ENCODE measurements around the gene ARHGDIB. TPM values are rescaled to one million over a fixed set of nuclear protein-coding genes. Genes with fewer than 3 reads are reported as not detected.
A peak's percentile ranks its signal among the peaks of the same experiment; 100 is the strongest.

The ARHGDIB gene
- total RNA-seq, 1 experiment from 2014 or later, result 11.1 TPM

DNA sequence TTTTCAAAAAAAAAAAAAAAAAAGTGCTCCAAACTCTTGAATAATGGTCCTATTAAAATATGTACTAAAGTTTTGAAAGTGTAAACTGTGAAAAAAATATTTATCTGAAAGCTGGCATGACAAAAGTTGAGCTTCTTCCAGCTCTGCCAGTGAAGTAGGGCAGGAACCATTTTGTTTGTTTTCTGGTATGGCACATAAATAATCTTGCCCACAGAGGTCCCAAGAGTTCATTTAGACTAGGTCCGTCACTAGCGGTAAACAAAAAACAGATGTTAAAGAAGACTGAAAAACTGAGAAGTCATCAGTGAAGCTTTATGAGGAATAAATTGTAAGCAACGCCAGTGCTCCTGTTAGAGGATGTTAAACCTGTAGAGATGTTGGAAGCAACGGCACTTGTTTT, 30.0 kb downstream of the ARHGDIB start:
- no peak for DNase-seq (ENCODE audit: low spot score)

DNA sequence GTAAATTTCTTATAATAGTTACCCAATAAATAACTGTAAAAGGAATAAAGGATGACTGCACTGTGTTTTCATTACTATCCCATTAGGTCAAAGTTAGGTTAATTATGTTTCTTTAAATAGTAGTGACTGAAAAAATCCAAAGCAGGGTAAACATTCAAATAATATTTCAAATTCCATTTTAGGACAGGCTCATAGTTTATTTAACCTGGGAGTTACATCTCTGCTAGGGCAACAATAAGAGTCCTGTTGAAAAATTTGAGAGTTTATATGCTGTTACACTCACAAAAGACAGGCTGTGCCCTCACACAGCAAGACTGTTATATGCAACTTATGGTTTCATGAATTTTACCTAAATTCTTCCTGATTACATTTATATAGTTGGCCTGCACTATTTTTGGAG, 31.1 kb downstream of the ARHGDIB start:
- no peak for DNase-seq (ENCODE audit: low spot score)

DNA sequence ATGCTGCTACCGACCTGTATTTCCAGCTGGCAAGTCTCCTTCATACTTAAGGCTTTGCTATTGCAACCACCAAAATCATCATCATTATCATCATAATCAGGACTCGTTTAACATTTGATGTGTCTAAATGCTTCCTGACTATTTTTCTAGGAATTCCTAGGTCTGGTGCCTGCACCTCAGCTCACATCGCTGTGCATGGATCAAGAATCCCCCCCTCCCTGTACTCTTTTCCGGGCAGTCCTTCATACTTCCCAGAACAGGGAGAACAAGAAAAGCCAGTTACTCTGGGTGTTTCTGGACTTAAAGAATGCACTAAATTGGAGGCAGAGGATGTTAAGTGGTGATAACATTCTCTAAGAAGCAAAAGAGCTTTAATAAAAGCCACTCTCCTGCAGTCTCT, 32.5 kb downstream of the ARHGDIB start:
- no peak for DNase-seq (ENCODE audit: low spot score)

DNA sequence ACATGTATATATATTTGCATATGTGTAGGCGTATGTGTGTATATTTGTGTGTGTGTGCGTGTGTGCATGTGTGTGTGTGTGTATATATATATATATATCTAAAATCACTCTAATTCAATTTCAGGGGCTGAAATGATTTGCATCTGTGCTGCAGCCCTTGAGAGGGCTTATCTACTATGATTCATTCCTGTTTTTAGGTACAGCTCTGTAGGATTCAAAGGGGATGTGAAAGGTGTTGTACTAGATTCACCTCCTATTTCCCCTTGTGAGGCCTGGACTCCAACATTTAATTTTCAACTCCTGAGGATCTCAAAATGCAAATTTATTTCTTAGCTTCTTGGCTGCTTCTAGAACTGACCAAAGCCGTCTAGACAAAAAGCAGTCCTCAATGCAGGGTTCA, 34.1 kb downstream of the ARHGDIB start:
- no peak for DNase-seq (ENCODE audit: low spot score)

DNA sequence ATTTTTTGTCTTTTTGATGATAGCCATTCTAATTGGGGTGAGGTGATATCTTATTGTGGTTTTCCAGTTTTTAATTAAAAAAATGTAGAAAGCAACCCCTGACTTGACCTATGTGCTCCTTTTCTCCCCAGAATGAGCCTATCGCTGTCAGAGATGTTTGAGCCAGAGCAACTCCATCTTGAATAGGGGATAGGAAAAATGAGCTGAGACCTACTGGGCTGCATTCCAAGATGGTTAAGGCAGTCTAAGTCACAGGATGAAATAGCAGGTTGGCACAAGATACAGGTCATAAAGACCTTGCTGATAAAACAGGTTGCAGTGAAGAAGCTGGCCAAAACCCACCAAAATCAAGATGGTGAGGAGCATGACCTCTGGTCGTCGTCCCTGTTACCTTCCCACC, 36.9 kb downstream of the ARHGDIB start:
- no peak for DNase-seq (ENCODE audit: low spot score)

DNA sequence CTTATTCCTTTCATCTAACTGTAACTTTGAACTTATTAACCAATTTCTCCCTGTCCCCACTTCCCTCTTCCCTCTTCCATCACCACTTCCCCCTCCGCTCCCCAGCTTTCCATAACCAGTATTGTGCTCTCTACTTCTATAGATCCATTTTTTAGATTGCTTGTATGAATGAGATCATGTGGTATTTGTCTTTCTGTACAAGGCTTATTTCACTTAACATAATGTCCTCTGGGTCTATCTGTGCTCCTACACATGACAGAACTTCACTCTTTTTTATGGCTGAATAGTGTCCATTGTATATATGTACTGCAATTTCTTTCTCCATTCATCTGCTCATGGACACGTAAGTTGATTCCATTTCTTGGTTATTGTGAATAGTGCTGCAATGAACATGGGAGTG, 37.5 kb downstream of the ARHGDIB start:
- DNase-seq (ENCODE audit: low spot score), result no peak

DNA sequence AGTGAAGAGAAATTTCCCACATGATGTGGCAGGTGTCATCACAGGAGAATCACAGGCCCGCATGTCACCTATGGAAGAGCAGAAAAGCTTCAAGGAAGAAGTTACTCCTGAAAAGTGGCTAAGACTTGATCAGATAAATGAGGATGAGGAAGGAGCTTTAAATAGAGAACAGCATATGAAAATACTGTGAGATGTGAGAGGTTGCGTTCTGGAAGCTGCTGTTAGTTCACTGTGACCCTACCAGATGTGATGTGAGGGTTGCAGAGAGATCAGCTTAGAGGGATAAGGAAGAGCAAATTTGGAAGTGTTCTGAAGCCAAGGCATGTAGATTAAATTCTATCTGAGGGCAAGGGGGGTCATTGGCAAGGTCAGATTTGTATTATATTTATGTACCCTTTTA, 40.2 kb downstream of the ARHGDIB start:
- no peak for DNase-seq (ENCODE audit: low spot score)

DNA sequence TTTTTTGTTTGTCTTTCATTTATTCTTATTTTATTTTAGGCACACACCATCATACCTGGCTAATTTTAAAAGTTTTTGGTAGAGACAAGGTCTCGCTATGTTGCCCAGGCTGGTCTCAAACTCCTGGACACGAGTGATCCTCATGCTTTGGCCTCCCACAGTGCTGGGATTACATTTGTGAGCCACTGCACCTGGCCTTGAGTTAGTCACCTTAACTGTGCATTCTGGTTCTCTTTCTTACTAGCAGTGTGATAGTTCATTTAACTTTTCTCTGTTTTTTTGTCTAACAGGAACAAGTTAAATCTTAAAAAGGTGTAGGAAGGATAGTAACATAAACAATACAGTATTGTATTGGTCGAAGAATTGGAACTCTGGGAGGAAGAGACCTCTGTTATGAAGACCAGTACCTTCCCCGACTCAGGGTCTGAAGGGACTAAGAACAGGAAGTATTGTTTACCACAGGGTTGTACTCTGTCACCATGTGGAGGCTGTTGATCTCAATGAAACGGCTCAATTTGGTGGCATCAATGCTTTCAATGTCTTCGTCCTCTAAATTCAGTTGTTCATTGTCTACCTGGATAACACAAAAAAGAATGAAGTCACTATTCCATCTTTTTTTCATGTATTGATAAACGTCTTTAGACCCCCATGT, 40.8 kb downstream of the ARHGDIB start:
- DNase-seq (ENCODE audit: low spot score), result no peak

DNA sequence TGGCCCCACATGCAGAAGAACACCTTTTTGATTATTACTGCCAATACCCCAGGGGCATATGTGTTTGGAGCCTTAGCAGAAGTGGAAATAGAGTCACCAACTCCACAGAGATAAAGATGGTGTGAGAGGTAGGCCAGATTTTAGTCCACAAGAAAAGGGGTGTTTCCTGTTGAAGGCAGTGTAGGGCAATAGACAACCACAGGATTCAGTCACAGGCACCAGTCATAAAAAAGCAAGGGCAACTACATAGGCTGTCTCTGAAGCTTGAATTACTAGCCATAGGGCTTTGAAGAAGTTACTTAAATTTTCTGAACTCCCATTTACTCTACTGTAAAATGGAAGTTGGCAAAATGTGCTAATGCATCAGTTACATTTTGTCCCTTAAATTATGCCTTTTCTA, 41.9 kb downstream of the ARHGDIB start:
- no peak for DNase-seq (ENCODE audit: low spot score)

DNA sequence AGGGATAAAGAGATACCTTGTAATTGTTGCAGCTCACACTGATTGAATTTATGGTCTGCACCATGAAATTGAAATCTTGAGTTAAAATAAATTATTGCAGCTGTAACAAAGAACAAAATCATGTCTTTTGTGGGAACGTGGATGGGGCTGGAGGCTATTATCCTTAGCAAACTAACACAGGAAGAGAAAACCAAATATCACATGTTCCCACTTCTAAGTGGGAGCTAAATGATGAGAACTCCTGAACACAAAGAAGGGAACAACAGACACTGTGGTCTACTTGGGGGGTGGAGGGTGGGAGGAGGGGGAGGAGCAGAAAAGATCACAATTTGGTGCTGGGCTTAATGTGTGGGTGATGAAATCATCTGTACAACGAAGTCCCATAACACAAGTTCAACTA, 45.7 kb downstream of the ARHGDIB start:
- DNase-seq (ENCODE audit: low spot score), result no peak

DNA sequence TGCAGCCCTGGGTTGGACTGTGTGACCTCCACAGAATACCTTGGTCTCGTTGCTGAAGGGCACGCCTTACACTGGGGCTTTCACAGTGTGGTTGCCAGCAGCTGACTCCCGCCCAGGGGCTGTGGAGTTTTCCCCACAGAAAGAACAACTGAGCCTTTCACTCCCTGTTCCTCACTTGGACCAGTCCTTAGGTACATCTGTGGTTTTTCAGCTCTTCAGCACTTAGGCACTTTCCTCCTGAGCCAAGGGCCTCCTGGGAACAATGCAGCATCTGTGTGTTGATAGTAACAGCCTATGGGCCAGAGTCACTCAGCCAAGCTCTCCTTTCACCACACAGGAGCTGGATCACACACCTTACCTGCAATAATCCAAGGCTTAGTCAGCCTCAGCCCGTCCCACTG, 48.0 kb downstream of the ARHGDIB start:
- no peak for DNase-seq (ENCODE audit: low spot score)

DNA sequence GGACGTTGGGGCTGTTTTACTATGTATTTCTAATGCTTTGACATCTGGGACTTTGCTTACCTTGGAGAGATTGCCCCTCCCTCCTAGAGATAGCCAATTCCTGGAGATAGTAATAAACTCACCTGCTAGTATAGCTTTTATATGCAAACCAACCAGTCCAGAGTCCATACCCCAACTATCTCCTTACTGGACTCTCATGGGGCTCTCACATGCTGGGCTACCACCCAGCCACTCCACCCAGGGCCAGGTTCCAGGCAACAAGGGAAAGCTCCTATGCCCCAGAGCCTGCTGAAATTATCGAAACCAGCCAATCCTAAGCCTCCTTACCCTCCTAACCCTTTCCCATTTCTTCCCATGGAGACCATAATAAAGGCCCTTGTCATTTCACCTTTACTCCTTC, 50.3 kb downstream of the ARHGDIB start:
- DNase-seq (ENCODE audit: low spot score), result no peak

DNA sequence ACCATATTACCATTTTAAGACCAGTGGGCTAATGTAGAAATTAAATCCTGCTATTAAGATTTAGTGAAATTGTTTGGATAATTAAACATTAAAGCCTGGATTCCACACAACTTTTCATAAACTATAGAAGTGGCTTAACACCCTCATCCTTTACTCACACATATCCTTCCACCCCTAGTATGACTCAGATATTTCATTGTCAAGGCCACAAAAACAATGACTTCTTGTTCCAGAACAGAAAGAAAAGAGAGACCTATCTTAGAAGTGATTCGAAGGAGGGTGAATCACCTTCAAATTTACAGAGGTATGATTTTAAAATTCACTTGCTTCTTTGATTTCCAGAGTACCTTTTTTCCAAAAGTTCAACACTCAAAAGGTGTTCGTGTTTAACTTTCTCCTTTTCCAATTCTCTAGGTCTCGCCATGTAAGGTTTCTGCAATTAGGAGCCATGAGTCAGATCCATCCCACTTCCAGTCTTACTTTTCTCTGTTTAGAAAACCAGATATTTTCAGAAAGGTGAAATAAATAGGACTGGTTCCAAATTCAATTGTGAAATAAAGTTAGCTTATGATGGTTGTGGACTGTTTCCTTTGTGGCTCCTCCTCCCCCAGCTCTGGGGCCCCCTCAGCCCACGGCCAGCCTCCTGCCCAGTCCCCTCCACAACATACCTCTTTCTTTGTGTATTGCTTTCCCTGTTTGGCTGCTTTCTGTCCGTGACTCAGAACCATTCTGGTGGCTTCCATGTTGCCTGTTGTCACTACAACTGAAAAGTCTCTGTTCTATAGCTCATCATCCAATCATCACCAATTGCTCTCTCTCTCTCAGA, 51.1 kb downstream of the ARHGDIB start:
- DNase-seq (ENCODE audit: low spot score), result peak; percentile 35

DNA sequence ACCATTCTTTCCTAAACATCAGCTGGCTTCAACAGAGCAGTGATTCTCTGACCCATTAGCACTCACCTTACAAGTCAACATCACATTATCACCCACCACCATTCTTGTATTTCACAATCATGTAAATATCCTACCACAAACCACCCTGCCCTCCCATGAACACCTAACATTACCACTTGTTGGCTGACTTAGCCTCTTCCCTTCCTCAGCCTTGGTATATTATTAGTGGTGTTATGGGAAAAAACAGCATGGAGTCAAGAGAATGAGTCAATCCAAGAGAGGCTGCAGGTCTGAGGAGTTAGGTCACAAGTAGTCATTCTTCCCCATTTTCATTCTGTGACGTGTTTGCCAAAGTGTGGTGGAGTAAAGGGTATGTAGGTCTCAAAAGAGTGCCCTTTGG, 53.4 kb downstream of the ARHGDIB start:
- DNase-seq (ENCODE audit: low spot score), result no peak

DNA sequence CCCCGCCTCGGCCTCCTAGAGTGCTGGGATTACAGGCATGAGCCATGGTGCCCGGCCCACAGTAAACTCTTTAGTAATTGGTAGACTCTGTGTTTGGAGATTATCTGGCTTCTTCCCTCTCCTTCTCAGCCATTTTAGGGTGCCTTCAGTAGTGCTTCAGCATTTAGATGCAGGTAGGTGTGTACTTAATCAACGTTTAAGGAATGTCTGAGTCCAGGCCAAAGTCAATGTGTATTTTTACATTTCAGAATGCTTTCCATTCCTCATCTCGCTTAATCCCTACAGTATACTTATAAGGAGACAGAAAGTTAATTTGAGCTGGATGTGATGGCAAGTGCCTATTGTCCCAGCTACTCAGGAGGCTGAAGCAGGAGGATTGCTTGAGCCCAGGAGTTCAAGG, 55.3 kb downstream of the ARHGDIB start:
- DNase-seq (ENCODE audit: low spot score), result no peak

DNA sequence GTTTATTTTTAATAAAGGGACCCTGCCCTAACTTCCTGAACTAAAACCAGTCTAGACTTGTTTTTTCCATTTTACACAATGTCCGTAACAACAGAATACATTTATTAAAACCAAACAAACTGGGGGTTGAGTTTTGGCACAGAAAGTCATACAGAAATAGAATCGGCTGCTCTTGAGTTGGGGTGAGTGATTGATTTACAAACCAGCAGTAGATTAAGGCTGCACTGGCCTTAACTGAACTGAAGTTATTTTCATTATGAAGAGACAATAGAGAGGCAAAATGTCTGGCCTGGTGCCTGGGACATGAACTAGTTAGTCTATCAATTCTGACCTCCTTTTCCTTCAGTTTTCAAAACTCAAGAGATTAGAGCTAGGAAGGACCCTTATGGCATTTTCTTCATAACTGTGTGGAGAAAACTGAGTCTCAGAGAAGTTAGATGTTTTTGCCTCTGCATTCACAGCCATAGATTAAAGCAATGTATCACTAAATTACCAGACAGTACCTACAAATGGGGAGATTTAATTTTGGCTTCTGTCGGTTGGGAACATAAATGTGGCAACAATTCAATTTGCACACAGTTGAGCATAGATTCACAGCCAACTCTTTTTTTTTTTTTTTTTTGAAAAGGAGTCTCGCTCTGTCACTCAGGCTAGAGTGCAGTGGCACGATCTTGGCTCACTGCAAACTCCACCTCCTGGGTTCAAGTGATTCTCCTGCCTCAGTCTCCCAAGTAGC, 56.0 kb downstream of the ARHGDIB start:
- no peak for DNase-seq (ENCODE audit: low spot score)

DNA sequence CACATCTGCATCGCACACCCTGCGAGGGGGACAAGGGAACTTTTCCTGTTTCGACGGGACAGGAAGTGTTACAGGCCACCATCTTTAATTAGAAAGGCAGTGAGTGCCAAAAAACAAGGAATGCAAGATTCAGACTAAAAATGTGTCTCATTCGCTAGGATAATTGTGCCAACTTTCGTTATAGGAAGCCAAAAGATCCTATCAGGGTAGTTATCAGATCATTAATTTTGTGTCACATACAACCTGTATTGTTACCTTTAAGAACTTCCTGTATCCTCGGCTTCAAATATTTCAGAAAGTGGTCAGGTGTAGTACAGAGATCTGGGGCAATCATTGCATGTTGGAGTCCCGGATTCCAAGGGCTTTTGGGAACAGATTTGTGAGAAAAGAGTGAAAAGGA, 56.5 kb downstream of the ARHGDIB start:
- DNase-seq (ENCODE audit: low spot score), result no peak

DNA sequence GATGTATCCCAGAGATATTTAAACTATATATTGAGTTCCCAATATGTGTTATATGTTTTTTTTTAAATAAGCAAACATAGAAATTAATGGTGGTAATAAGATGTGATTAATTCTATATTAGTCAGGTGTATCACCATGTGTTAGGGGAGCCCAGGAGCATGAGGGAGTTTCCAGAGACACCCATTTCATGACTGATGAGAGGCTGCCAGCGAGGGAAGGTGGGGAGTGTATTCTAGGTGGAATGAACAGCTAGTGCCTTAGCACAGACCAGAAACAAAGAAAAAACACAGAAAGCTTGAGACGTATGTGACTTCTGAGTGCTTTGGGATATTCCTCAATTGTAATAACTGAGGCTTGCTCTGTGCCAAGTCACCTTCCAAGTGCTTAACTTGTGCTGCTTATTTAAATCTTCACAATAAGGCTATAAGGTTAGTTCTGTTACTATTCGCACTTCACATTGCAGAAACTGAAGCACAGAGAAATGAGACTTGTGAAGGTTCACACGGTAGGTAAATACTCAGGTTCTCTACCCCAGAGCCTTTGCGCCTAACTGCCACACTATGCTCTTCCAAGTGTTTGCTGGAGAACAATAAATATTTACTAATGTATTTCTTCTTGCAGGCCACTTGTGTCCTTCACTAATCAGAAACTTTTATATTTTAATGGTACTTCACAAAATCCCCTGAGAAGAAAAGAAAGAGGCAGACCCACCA, 57.9 kb downstream of the ARHGDIB start:
- DNase-seq (ENCODE audit: low spot score), result no peak

DNA sequence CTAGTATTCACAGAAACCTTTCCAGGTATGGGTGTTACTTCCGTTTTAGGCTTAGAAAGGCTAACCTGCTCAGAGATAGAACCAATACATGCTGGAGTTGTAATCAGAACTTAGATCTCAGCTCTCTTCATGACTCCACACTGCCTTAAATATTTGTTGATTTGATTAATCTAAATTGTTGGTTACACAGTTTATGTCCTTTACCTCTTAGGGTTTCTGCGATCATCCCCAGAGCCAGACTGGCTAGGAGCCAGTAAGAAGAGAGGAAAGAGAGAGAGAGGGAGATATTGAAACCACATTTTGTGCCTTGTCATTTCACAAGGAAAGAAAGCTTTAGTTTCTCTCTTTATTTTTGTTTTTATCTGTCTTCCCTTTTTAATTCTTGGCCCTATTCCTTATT, 58.9 kb downstream of the ARHGDIB start:
- DNase-seq (ENCODE audit: low spot score), result no peak

DNA sequence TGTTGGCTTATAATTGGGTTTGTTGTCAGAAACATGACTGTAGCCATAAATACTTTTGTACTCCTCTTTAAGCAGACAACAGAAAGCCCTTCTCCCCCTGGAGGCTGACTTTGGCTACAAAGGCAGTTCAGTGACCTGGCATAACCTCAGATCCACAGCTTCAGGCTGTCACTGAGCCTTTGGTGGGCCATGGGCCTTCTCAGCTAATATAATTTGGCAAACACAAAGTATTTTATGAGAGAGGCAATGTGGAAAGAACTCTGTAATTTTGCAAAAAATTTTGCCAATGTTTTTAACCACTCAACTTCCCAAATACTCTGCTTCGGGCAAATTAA, 60.2 kb downstream of the ARHGDIB start:
- DNase-seq (ENCODE audit: low spot score), result no peak

DNA sequence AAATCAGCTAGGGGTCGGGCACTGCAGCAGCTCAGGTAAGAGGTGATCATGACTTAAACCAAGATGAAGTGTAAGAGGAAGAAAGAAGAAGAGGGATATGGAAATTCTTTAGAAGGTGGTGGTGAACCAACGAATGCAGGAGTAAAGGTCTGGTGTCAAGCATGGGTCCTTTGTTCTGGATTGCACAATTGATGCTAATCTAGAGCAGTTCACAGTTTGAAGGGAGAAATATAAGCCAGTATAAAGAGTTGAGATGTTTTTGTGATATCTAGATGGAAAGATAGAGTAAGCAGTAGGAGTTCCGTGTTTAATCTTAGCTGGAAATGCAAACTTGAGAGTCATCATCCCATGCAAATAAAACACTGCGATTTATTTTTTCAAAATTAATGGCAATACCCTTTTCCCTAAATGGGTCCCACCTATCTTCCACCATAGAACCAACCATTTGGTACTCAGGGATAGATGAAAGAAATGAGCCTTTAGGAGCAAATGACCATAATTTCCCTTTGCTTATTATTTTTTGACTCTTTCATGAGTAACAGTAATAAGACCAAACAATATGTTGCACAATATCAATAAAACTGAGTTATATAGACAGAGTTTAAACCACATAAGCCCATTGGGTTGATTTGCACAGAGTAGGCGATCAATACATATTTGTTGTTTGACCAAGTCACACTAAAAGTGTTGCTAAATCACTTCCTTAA, 60.7 kb downstream of the ARHGDIB start:
- no peak for DNase-seq (ENCODE audit: low spot score)

All from A172 (cell line).